22Rv1 (cell line): ENCODE results near the gene FSIP1.

ENCODE experiments used
- H3K27ac ChIP-seq: fragments of 450-650 bp; 2 replicates; pipeline ENCODE4 v1.5.1; 2017
- CTCF ChIP-seq: fragments of 450-650 bp; IDR thresholded peaks from 2 replicates; pipeline ENCODE4 v1.5.1; 2017; ENCODE audit warnings: mild to moderate bottlenecking
- ZFX ChIP-seq: fragments of 450-650 bp; IDR thresholded peaks from 2 replicates; pipeline ENCODE4 v1.6.1; 2017; ENCODE audit warnings: antibody characterized with exemption, borderline replicate concordance

The FSIP1 gene

DNA sequence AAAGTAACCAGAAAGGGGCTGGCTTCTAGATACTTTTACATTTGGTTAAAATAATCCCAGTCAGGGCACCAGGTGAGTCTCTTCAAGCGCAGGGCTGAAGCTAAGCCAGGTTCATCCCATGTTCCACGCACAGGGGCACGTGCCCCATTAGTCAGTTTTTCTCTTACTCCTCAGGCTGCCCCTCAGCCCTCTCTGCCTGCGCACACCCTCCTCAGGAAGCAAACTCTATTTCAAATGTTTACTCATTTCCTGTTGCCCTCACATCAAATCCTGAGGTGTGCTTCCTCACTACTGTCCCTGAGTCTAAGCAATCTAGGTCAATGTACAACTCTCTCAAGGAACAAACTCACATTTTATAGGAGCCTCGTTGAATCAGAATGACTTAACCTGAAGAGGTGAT is 153.3 kb downstream of the FSIP1 start:
- TF ChIP-seq ZFX, result no peak
- no peak for TF ChIP-seq CTCF

DNA sequence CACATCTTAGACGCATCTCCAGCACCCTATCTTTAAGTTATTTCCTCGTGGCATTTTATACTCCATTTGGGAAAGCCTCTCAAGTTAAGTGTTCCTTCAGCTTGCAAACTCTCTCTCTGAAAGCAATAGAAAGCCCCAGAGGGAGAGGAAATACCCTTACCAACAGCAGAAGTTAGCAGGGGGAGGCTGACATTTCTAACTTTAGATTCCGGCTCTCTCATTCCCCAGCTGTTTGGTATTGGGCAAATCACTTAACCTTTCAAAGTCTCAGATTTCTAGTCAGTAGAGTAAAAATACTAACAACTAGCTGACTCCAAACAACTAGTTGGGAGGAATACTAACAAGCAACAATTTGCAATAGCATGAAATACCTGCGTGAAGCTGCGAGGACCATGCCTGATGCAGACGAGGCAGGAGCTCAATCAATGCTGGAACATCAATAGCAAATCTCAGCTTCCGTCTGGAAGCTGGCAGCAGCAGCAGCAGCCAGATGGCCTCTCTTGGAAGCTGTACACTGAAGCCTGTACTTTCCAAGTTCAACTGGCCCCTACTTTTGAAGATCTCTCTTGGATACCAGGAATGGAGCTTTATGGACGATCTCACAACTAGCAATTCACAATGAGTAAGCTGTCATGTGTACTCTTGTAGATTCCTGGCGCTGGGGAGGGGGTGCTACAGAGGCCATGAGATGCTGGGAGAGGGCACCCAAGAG is 153.9 kb downstream of the FSIP1 start:
- no peak overlapping the region for H3K27ac ChIP-seq

More for the DNA sequence above, 153.3 kb downstream of the FSIP1 start:
- H3K27ac ChIP-seq, result peak overlapping the region; percentile 57

GRCh38 chr15:39628144-39628508 is 154.5 kb downstream of the FSIP1 start:
- H3K27ac ChIP-seq, result no peak overlapping the region
- TF ChIP-seq ZFX (no peak), CTCF (peak; percentile 28)

More for the DNA sequence above, 153.9 kb downstream of the FSIP1 start:
- TF ChIP-seq CTCF, result no peak
- TF ChIP-seq ZFX, result no peak

DNA sequence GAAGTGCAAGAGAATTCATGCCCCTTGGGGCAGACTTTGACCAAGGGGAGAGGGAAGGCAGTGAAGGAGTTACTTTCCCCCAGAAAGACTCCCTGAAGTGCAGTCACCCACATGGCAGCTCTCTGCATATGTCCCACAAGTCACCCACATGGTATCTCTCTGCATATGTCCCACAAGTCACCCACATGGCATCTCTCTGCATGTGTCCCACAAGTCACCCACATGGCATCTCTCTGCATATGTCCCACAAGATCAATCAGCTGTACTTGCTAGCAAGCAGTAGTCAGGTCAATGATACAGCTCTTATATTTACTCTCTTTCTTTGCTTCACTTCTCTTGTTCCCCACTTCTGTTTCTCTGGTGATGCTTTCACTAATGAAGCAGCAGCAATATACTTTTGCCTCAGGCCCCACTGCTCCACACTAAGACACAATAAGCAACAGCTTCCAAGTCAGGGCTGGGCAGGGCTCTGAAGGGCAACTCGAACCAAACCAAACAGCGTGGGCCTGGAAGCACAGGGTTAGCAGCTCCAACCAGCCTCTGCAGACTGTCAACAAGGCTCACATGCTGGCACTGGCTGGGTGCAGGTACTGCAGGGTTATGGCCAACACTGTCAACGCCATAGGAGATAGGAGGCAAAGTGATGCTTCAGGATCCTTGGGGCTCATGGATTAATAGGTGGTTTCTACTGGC is 155.0 kb downstream of the FSIP1 start:
- TF ChIP-seq ZFX (no peak), CTCF (no peak)
- H3K27ac ChIP-seq, result no peak overlapping the region

DNA sequence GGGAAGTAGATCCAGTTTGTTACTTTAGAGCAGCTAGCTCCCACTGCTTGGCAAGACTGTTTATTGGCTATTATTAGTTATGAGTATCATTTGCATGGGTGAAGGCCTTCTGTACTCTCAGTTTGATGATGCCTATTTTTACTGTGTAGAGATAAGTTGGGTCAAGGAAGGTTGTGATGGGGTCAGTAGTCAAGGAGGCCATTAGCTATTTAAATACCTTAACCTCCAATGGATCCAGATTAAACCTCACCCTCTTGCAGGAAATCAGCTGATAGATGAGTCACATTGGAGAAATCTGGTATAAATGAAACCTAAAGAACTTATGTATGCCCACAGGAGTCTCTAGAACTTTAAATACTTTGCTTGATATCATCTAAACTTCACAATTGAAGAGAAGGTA is 156.8 kb downstream of the FSIP1 start:
- no peak overlapping the region for H3K27ac ChIP-seq
- TF ChIP-seq CTCF, result no peak
- TF ChIP-seq ZFX, result no peak

- no peak overlapping the region for H3K27ac ChIP-seq
- TF ChIP-seq ZFX, result no peak
- no peak for TF ChIP-seq CTCF
These were observed 157.2 kb downstream of the FSIP1 start for GRCh38 chr15:39625451-39625850.

GRCh38 chr15:39624806-39625205 is 157.8 kb downstream of the FSIP1 start:
- H3K27ac ChIP-seq, result no peak overlapping the region
- TF ChIP-seq ZFX, result no peak
- no peak for TF ChIP-seq CTCF
